GM12874 (cell line): Measurements from ENCODE around the gene FAM204A.

Experiments used
- TF ChIP-seq, protein P1 (sequence below): IDR thresholded peaks from 2 replicates; pipeline ENCODE4 v1.5.1; 2011; ENCODE audit warnings: low read depth, mild to moderate bottlenecking, control low read depth, low read length, moderate library complexity; ENCODE audit not compliant: insufficient read depth

FAM204A gene

DNA sequence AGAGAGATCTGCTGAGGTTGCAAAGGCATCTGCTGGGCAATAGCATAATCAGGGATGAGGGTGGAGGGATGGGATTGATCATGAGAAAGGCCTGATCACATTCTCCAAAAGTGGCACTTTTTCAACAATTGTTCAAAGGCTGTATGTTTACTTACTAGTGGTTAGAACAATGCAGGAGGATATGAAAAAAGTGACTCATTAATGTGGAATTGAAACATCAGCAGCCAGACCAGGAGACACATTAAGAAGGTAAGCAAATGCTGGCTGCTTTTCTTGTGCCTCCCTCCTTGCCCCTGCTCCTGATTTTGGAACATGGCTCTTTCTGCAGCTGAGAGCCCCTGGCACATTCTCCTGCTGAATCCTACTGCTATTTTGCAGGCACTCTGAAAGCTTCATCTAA lies 63.5 kb downstream of the FAM204A start:
- TF ChIP-seq, protein P1, sequence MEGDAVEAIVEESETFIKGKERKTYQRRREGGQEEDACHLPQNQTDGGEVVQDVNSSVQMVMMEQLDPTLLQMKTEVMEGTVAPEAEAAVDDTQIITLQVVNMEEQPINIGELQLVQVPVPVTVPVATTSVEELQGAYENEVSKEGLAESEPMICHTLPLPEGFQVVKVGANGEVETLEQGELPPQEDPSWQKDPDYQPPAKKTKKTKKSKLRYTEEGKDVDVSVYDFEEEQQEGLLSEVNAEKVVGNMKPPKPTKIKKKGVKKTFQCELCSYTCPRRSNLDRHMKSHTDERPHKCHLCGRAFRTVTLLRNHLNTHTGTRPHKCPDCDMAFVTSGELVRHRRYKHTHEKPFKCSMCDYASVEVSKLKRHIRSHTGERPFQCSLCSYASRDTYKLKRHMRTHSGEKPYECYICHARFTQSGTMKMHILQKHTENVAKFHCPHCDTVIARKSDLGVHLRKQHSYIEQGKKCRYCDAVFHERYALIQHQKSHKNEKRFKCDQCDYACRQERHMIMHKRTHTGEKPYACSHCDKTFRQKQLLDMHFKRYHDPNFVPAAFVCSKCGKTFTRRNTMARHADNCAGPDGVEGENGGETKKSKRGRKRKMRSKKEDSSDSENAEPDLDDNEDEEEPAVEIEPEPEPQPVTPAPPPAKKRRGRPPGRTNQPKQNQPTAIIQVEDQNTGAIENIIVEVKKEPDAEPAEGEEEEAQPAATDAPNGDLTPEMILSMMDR: no peak

DNA sequence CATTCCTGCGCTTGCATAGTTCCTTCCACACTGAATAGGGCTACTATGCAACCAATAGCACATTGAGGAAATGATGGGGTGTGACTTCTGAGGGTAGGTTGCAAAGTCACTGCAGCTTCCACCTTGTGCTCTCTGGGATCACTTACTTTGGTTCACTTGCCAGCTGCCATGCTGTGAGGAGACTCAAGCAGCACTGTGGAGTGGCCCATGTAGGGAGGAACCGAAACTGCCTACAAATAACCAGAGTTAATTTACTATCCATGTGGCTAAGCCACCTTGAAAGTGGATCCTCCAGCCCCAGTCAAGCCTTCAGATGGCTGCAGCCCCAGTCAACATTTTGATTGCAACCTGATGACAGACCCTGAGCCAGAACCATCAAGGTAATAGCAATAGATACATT lies 64.3 kb downstream of the FAM204A start:
- TF ChIP-seq, protein P1: no peak

DNA sequence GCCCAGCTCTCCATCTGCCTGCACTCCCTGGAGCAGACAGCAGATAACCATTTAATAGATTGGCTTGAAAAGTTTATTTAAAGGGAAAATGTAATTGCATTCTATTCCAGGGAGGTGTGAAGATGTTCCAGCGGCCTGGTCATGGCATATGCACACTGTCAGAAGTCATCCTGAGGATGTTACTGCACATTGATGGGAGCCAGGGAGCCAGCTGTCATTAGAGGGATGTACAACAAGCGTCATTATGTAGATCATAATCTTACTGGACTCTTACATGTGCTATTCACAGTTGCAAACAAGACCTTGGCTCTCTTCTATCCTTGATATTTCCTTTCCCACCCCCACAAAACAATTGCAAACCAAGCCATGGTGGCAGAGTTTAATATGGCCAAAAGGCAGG lies 65.4 kb downstream of the FAM204A start:
- TF ChIP-seq, protein P1: no peak

DNA sequence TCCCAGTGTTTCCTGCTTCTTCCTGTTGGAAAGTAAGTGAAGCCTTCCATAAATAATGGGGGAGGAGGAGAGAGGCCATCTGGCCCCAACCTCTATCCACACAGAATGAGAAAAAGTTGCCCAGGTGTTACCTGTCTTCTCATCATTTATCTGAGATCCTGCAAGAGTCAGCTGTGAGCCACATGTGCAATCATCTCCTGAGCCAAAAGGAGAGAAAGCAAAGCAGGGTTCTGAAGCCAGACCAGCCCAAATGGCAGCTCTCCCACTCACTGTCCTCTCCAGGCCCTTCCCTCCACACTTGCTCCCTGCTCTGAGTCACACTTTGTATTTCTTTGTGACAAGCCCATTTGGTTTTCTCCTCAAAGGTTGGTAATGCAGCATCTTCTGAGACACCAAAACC lies 65.9 kb downstream of the FAM204A start:
- TF ChIP-seq, protein P1: no peak

DNA sequence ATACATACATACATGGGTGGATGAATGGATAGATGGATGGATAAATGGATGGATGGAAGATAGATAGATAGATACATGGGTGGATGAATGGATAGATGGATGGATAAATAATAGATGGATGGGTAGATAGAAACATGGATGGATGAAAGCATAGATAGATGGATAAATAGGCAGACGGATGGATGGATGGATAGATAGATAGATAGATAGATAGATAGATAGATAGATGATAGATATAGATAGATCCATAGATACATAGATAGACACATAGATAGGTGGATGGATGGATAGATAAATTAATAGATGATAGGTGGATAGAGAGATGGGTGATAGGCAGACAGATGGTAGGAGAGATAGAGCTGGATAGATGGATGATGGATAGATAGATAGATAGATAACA lies 68.5 kb downstream of the FAM204A start:
- TF ChIP-seq, protein P1: no peak

DNA sequence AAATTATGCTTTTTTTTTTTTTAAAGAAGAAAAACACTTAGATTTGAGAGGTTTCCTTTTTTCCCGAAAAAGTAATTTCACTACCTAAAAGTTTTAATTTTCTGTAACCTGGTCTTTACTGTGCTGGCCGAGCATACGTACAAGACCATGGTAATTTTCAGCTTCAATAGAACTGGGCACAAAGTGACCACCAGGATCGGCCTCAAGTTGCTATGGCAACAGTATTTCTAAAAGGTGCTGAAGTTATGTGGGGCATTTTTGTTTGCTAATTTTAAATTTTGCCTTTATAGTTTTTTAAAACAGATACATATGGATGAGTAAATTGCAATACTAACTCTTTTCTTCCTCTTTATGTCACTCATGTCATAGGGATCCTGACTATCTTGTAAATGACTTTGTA lies 69.4 kb downstream of the FAM204A start:
- TF ChIP-seq, protein P1: no peak

DNA sequence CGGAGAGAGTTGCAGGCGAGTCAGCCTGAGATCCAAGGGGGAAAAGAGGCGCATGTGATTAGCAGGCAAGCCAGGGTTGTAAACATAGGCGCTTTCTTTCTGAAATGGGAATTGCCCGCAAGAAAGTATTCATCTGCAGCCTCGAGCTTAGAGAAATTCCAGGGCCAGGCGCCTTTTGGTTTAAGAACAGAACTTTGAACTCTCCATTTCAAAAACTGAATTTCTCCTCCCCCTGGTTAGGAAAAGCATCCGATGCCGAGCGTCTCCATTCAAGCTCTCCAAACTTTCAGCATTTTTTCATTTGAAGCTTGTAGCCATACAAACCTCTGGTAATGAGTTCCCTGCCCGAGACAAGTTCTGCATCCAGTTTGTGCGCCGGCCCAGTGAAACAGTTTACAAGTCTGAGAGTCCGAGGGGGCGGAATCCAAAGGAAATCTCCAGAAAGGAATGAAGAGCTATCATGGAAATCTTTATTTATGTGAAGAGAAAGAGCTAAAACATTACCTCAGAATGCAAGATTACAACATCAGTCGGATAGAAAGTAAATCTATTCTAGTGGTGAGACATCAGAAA lies 69.9 kb downstream of the FAM204A start:
- TF ChIP-seq, protein P1: no peak
